Liver (tissue), 9 donors: ENCODE measurements around the gene TMEM116. TPM values are rescaled to one million over a fixed set of nuclear protein-coding genes. Genes with fewer than 3 reads are reported as not detected.

ENCODE experiments used
- DNase-seq: peaks from one replicate; pipeline ENCODE4 v3.0.0-alpha.2; 2017; ENCODE audit warnings: low spot score
- H3K27ac ChIP-seq, 2 donors: one replicate each; pipeline ENCODE4 v1.7.0; 2013; ENCODE audit warnings: inconsistent platforms in 2 of 2, low read length in 2 of 2, control low read depth in 1 of 2, low read depth in 1 of 2, mild to moderate bottlenecking in 1 of 2
- H3K27me3 ChIP-seq, 4 donors: one replicate each; pipeline versions ENCODE4 v1.6.1 to v1.7.0; 2013; ENCODE audit warnings: low read length in 3 of 4, inconsistent platforms in 1 of 4, mild to moderate bottlenecking in 1 of 4, moderate library complexity in 1 of 4; ENCODE audit not compliant: control insufficient read depth in 4 of 4, insufficient read depth in 4 of 4
- H3K36me3 ChIP-seq, 4 donors: one replicate each; pipeline versions ENCODE4 v1.6.1 to v1.7.0; 2013; ENCODE audit warnings: low read length in 3 of 4, mild to moderate bottlenecking in 3 of 4, low read depth in 1 of 4, moderate library complexity in 1 of 4; ENCODE audit not compliant: control insufficient read depth in 4 of 4, insufficient read depth in 3 of 4
- H3K4me1 ChIP-seq, 4 donors: one replicate each; pipeline versions ENCODE4 v1.6.1 to v1.7.0; 2013; ENCODE audit warnings: low read length in 3 of 4, mild to moderate bottlenecking in 3 of 4, moderate library complexity in 1 of 4; ENCODE audit not compliant: control insufficient read depth in 4 of 4, insufficient read depth in 4 of 4
- H3K4me3 ChIP-seq, 3 donors: one replicate each; pipeline versions ENCODE4 v1.6.1 to v1.7.0; 2013; ENCODE audit warnings: low read length in 3 of 3, control low read depth in 1 of 3, low read depth in 1 of 3, mild to moderate bottlenecking in 1 of 3
- H3K9ac ChIP-seq, 2 donors: one replicate each; pipeline ENCODE4 v1.7.0; 2013; ENCODE audit warnings: low read length in 2 of 2, mild to moderate bottlenecking in 2 of 2, moderate library complexity in 2 of 2, control low read depth in 1 of 2, low read depth in 1 of 2
- H3K9me3 ChIP-seq, 4 donors: one replicate each; pipeline versions ENCODE4 v1.6.1 to v1.7.0; 2013; ENCODE audit warnings: low read length in 3 of 4; ENCODE audit not compliant: control insufficient read depth in 4 of 4
- ATF3 ChIP-seq: IDR thresholded peaks from 2 replicates; pipeline ENCODE4 v1.6.1; 2016; ENCODE audit warnings: antibody characterized with exemption
- CTCF ChIP-seq: fragments of 150-350 bp; IDR thresholded peaks from 2 replicates; pipeline ENCODE4 v1.5.1; 2017; ENCODE audit warnings: improper control_type of control experiment, low read depth, low read length; ENCODE audit not compliant: missing input control
- EGR1 ChIP-seq, 2 donors: IDR thresholded peaks; 2 replicates each; pipeline ENCODE4 v1.6.1; 2016 to 2018; ENCODE audit warnings: antibody characterized with exemption in 2 of 2, low read depth in 2 of 2
- FOXA1 ChIP-seq: IDR thresholded peaks from 2 replicates; pipeline ENCODE4 v1.6.1; 2016; ENCODE audit warnings: antibody characterized with exemption
- FOXA2 ChIP-seq: IDR thresholded peaks from 2 replicates; pipeline ENCODE4 v1.6.1; 2016; ENCODE audit warnings: antibody characterized with exemption
- GABPA ChIP-seq, 2 donors: IDR thresholded peaks in 1 of 2; conservative IDR thresholded peaks in 1 of 2; 2 replicates each; pipeline ENCODE4 v1.6.1; 2016; ENCODE audit warnings: antibody characterized with exemption in 2 of 2, mild to moderate bottlenecking in 1 of 2, moderate library complexity in 1 of 2
- HNF4A ChIP-seq, 2 donors: conservative IDR thresholded peaks; 2 replicates each; pipeline ENCODE4 v1.6.1; 2016; ENCODE audit warnings: antibody characterized with exemption in 2 of 2, mild to moderate bottlenecking in 2 of 2
- HNF4G ChIP-seq: IDR thresholded peaks from 2 replicates; pipeline ENCODE4 v1.6.1; 2016; ENCODE audit warnings: antibody characterized with exemption
- JUND ChIP-seq, 2 donors: IDR thresholded peaks; 2 replicates each; pipeline ENCODE4 v1.6.1; 2016; ENCODE audit warnings: antibody characterized with exemption in 2 of 2
- MAX ChIP-seq: IDR thresholded peaks from 2 replicates; pipeline ENCODE4 v1.6.1; 2016; ENCODE audit warnings: antibody characterized with exemption
- NR2F2 ChIP-seq: IDR thresholded peaks from 2 replicates; pipeline ENCODE4 v1.6.1; 2016; ENCODE audit warnings: antibody characterized with exemption
- RAD21 ChIP-seq, 2 donors: IDR thresholded peaks; 2 replicates each; pipeline ENCODE4 v1.6.1; 2016; ENCODE audit warnings: antibody characterized with exemption in 2 of 2, mild to moderate bottlenecking in 2 of 2
- RXRA ChIP-seq, 2 donors: IDR thresholded peaks; 2 replicates each; pipeline ENCODE4 v1.6.1; 2017 to 2018; ENCODE audit warnings: antibody characterized with exemption in 2 of 2, mild to moderate bottlenecking in 1 of 2
- SP1 ChIP-seq: IDR thresholded peaks from 2 replicates; pipeline ENCODE4 v1.6.1; 2018; ENCODE audit warnings: antibody characterized with exemption, mild to moderate bottlenecking
- TAF1 ChIP-seq: conservative IDR thresholded peaks from 2 replicates; pipeline ENCODE4 v1.6.1; 2016; ENCODE audit warnings: antibody characterized with exemption, mild to moderate bottlenecking
- YY1 ChIP-seq: IDR thresholded peaks from 2 replicates; pipeline ENCODE4 v1.6.1; 2016; ENCODE audit warnings: antibody characterized with exemption, mild to moderate bottlenecking
- ZBTB33 ChIP-seq: IDR thresholded peaks from 2 replicates; pipeline ENCODE4 v1.6.1; 2016; ENCODE audit warnings: antibody characterized with exemption
- WGBS: extraction: QIAGEN DNeasy Blood & Tissue Kit; methylation state at CpG from one replicate; pipeline ENCODE4 v1.1.7; 2013; 5-methylcytosine and 5-hydroxymethylcytosine counted together
- polyA plus RNA-seq, 2 donors: library from polyadenylated mRNA; stranded (reverse) in 1 of 2; unstranded in 1 of 2; fragments of 200-250 nt in 1 of 2; fragments of >200 nt in 1 of 2; fragmentation: Nextera tagmentation in 1 of 2; extraction: Ambion mirVana in 1 of 2; gene quantifications; one replicate each; pipeline versions ENCODE4 v1.2.1 to v1.2.3, GENCODE V29; 2013 to 2015
- total RNA-seq, 2 donors: library from RNA; depleted of rRNA; stranded (reverse); fragments of >200 nt; gene quantifications; one replicate each; pipeline ENCODE4 v1.2.3, GENCODE V29; 2014
- donor health status: healthy.
- donor health status: healthy.
- donor health status: healthy.
- donor health status: healthy.
- donor health status: healthy.

TMEM116 gene
- total and polyA plus RNA-seq, 4 donors, result 4.9 to 11.6 (median 6.6) TPM

GRCh38 chr12:111998015-111998414, 14.9 kb downstream of the TMEM116 start:
- H3K27me3 ChIP-seq, result no peaks in the 10 kb centered on the region
- WGBS, result 88% methylated on average over 4 of the region's 4 CpGs
- no peak for DNase-seq
- no peak overlapping the region for H3K27ac ChIP-seq
- no peak overlapping the region for H3K4me3 ChIP-seq
- no peak overlapping the region for H3K9ac ChIP-seq
- peaks cover 0 to 9% (median 2%) of the 10 kb centered on the region in 4 donors for H3K4me1 ChIP-seq
- no peaks in the 10 kb centered on the region for H3K36me3 ChIP-seq
- no peaks in the 10 kb centered on the region for H3K9me3 ChIP-seq
- TF ChIP-seq FOXA2 (no peak), RAD21 (IDR thresholded peaks at IDR 0.05) (no peak), FOXA1 (no peak), MAX (no peak), NR2F2 (no peak), ZBTB33 (no peak), TAF1 (no peak), EGR1 (IDR thresholded peaks at IDR 0.05; ENCODE audit: low read depth in 2 of 2) (no peak), RXRA (IDR thresholded peaks at IDR 0.05) (no peak), SP1 (no peak), HNF4G (no peak), ATF3 (no peak), GABPA (IDR thresholded peaks at IDR 0.05 in 1 of 2, conservative IDR thresholded peaks at IDR 0.05 in 1 of 2) (no peak), HNF4A (conservative IDR thresholded peaks at IDR 0.05) (no peak), JUND (IDR thresholded peaks at IDR 0.05) (no peak), CTCF (no peak)

- no peak overlapping the region for H3K9ac ChIP-seq
- H3K4me3 ChIP-seq, result no peak overlapping the region
- H3K27ac ChIP-seq, result no peak overlapping the region
- no peak for DNase-seq
- H3K27me3 ChIP-seq, result no peaks in the 10 kb centered on the region
- H3K9me3 ChIP-seq, result no peaks in the 10 kb centered on the region
- H3K4me1 ChIP-seq, result peaks cover 0 to 9% (median 2%) of the 10 kb centered on the region in 4 donors
- TF ChIP-seq YY1 (no peak), CTCF (no peak), MAX (no peak), TAF1 (no peak), RXRA (IDR thresholded peaks at IDR 0.05) (no peak), HNF4A (conservative IDR thresholded peaks at IDR 0.05) (no peak), EGR1 (IDR thresholded peaks at IDR 0.05; ENCODE audit: low read depth in 2 of 2) (no peak), RAD21 (IDR thresholded peaks at IDR 0.05) (no peak), HNF4G (no peak), NR2F2 (no peak), SP1 (no peak), GABPA (IDR thresholded peaks at IDR 0.05 in 1 of 2, conservative IDR thresholded peaks at IDR 0.05 in 1 of 2) (no peak), JUND (IDR thresholded peaks at IDR 0.05) (no peak), ATF3 (no peak), FOXA2 (no peak)
- no peaks in the 10 kb centered on the region for H3K36me3 ChIP-seq
- WGBS, result 71% methylated on average over 2 of the region's 2 CpGs
Measured at GRCh38 chr12:111997300-111997699, 15.7 kb downstream of the TMEM116 start.
